ENCODE results near the gene KRTAP22-1. TPM values are rescaled to one million over a fixed set of nuclear protein-coding genes. Genes with fewer than 3 reads are reported as not detected.

Gene KRTAP22-1
- total and polyA plus RNA-seq, 2 experiments from 2014 or later, result not detected

DNA sequence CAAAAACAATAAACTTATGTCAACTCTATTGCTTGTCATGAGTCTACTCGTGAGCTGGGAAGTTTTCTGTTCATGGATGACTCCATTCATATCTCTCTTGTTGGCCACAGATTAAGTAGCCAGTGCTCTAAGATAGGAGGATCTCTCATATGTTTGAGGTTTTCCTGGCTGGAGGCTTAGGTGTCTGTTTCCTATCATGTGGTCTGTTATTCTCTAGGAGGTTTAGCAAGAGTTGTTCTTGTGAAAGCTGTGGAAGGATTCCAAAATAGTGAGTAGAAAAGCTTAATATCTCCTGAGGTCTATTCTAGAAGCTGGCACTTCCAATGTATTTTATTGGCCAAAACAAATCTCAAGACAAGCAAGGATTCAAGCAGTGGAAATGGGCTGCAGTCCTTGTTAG lies 28.3 kb downstream of the KRTAP22-1 start:
- Histone ChIP-seq H3K4me2 (no peak overlapping the region), H2AFZ (no peak overlapping the region), H3K9me2 (ENCODE audit: insufficient read depth) (peaks cover 13% of the 10 kb centered on the region), H3K4me1 (ENCODE audit: insufficient read depth) (no peaks in the 10 kb centered on the region; the same call in 1 of the 2 replicates), H3F3A (replicated peaks; ENCODE audit: low read depth) (no peaks in the 10 kb centered on the region), H3K4me3 (no peak overlapping the region), H3K27ac (ENCODE audit: low read depth) (no peak overlapping the region), H3K79me2 (replicated peaks; ENCODE audit: insufficient read depth) (no peaks in the 10 kb centered on the region), H3K36me3 (ENCODE audit: insufficient read depth) (no peaks in the 10 kb centered on the region), H3K27me3 (ENCODE audit: insufficient read depth) (no peaks in the 10 kb centered on the region), H4K20me1 (replicated peaks; ENCODE audit: insufficient read depth) (no peaks in the 10 kb centered on the region)
- ATAC-seq (no peak), DNase-seq (ENCODE audit: low spot score) (no peak)
- Mint-ChIP-seq H3K27ac (no peak overlapping the region), H3K9me3 (peaks cover 15% of the 10 kb centered on the region), H3K36me3 (ENCODE audit: low read depth) (0 out of 3 replicates have a peak, but pooled peaks cover 5% of the 10 kb centered on the region), H3K4me1 (no peaks in the 10 kb centered on the region; the same call in 2 of the 3 replicates), H3K27me3 (ENCODE audit: insufficient read depth, low read depth, poor library complexity) (peaks cover 2% of the 10 kb centered on the region), H3K4me3 (no peak overlapping the region)
- TF ChIP-seq EZH2 (IDR thresholded peaks at IDR 0.05; ENCODE audit: low read depth, unreplicated experiment) (no peak), STAT1 (IDR thresholded peaks at IDR 0.05; ENCODE audit: unreplicated experiment) (no peak), JUNB (IDR thresholded peaks at IDR 0.05; ENCODE audit: unreplicated experiment) (no peak), ZNF331 (CRISPR knock-in tag; IDR thresholded peaks at IDR 0.05; ENCODE audit: low read depth) (no peak), CREB1 (CRISPR knock-in tag; IDR thresholded peaks at IDR 0.05; ENCODE audit: low read depth) (no peak), EZH2phosphoT487 (IDR thresholded peaks at IDR 0.05; ENCODE audit: unreplicated experiment) (no peak), ZNF114 (CRISPR knock-in tag; IDR thresholded peaks at IDR 0.05) (no peak), NANOG (IDR thresholded peaks at IDR 0.05; ENCODE audit: borderline replicate concordance) (no peak), POLR2AphosphoS5 (IDR thresholded peaks at IDR 0.05; ENCODE audit: low read depth) (no peak)
- TF ChIP-seq, protein P1, sequence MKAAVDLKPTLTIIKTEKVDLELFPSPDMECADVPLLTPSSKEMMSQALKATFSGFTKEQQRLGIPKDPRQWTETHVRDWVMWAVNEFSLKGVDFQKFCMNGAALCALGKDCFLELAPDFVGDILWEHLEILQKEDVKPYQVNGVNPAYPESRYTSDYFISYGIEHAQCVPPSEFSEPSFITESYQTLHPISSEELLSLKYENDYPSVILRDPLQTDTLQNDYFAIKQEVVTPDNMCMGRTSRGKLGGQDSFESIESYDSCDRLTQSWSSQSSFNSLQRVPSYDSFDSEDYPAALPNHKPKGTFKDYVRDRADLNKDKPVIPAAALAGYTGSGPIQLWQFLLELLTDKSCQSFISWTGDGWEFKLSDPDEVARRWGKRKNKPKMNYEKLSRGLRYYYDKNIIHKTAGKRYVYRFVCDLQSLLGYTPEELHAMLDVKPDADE (IDR thresholded peaks at IDR 0.05), result no peak
- TF ChIP-seq, protein P2, sequence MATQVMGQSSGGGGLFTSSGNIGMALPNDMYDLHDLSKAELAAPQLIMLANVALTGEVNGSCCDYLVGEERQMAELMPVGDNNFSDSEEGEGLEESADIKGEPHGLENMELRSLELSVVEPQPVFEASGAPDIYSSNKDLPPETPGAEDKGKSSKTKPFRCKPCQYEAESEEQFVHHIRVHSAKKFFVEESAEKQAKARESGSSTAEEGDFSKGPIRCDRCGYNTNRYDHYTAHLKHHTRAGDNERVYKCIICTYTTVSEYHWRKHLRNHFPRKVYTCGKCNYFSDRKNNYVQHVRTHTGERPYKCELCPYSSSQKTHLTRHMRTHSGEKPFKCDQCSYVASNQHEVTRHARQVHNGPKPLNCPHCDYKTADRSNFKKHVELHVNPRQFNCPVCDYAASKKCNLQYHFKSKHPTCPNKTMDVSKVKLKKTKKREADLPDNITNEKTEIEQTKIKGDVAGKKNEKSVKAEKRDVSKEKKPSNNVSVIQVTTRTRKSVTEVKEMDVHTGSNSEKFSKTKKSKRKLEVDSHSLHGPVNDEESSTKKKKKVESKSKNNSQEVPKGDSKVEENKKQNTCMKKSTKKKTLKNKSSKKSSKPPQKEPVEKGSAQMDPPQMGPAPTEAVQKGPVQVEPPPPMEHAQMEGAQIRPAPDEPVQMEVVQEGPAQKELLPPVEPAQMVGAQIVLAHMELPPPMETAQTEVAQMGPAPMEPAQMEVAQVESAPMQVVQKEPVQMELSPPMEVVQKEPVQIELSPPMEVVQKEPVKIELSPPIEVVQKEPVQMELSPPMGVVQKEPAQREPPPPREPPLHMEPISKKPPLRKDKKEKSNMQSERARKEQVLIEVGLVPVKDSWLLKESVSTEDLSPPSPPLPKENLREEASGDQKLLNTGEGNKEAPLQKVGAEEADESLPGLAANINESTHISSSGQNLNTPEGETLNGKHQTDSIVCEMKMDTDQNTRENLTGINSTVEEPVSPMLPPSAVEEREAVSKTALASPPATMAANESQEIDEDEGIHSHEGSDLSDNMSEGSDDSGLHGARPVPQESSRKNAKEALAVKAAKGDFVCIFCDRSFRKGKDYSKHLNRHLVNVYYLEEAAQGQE (IDR thresholded peaks at IDR 0.05; ENCODE audit: unreplicated experiment), result no peak
- TF ChIP-seq, protein P3, sequence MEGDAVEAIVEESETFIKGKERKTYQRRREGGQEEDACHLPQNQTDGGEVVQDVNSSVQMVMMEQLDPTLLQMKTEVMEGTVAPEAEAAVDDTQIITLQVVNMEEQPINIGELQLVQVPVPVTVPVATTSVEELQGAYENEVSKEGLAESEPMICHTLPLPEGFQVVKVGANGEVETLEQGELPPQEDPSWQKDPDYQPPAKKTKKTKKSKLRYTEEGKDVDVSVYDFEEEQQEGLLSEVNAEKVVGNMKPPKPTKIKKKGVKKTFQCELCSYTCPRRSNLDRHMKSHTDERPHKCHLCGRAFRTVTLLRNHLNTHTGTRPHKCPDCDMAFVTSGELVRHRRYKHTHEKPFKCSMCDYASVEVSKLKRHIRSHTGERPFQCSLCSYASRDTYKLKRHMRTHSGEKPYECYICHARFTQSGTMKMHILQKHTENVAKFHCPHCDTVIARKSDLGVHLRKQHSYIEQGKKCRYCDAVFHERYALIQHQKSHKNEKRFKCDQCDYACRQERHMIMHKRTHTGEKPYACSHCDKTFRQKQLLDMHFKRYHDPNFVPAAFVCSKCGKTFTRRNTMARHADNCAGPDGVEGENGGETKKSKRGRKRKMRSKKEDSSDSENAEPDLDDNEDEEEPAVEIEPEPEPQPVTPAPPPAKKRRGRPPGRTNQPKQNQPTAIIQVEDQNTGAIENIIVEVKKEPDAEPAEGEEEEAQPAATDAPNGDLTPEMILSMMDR (conservative IDR thresholded peaks at IDR 0.05; ENCODE audit: low read depth in 2 of 2), result no peak
- TF ChIP-seq, protein P4, sequence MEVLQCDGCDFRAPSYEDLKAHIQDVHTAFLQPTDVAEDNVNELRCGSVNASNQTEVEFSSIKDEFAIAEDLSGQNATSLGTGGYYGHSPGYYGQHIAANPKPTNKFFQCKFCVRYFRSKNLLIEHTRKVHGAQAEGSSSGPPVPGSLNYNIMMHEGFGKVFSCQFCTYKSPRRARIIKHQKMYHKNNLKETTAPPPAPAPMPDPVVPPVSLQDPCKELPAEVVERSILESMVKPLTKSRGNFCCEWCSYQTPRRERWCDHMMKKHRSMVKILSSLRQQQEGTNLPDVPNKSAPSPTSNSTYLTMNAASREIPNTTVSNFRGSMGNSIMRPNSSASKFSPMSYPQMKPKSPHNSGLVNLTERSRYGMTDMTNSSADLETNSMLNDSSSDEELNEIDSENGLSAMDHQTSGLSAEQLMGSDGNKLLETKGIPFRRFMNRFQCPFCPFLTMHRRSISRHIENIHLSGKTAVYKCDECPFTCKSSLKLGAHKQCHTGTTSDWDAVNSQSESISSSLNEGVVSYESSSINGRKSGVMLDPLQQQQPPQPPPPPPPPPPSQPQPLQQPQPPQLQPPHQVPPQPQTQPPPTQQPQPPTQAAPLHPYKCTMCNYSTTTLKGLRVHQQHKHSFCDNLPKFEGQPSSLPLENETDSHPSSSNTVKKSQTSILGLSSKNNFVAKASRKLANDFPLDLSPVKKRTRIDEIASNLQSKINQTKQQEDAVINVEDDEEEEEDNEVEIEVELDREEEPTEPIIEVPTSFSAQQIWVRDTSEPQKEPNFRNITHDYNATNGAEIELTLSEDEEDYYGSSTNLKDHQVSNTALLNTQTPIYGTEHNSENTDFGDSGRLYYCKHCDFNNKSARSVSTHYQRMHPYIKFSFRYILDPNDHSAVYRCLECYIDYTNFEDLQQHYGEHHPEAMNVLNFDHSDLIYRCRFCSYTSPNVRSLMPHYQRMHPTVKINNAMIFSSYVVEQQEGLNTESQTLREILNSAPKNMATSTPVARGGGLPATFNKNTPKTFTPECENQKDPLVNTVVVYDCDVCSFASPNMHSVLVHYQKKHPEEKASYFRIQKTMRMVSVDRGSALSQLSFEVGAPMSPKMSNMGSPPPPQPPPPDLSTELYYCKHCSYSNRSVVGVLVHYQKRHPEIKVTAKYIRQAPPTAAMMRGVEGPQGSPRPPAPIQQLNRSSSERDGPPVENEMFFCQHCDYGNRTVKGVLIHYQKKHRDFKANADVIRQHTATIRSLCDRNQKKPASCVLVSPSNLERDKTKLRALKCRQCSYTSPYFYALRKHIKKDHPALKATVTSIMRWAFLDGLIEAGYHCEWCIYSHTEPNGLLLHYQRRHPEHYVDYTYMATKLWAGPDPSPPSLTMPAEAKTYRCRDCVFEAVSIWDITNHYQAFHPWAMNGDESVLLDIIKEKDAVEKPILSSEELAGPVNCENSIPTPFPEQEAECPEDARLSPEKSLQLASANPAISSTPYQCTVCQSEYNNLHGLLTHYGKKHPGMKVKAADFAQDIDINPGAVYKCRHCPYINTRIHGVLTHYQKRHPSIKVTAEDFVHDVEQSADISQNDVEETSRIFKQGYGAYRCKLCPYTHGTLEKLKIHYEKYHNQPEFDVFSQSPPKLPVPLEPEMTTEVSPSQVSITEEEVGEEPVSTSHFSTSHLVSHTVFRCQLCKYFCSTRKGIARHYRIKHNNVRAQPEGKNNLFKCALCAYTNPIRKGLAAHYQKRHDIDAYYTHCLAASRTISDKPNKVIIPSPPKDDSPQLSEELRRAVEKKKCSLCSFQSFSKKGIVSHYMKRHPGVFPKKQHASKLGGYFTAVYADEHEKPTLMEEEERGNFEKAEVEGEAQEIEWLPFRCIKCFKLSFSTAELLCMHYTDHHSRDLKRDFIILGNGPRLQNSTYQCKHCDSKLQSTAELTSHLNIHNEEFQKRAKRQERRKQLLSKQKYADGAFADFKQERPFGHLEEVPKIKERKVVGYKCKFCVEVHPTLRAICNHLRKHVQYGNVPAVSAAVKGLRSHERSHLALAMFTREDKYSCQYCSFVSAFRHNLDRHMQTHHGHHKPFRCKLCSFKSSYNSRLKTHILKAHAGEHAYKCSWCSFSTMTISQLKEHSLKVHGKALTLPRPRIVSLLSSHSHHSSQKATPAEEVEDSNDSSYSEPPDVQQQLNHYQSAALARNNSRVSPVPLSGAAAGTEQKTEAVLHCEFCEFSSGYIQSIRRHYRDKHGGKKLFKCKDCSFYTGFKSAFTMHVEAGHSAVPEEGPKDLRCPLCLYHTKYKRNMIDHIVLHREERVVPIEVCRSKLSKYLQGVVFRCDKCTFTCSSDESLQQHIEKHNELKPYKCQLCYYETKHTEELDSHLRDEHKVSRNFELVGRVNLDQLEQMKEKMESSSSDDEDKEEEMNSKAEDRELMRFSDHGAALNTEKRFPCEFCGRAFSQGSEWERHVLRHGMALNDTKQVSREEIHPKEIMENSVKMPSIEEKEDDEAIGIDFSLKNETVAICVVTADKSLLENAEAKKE (CRISPR knock-in tag; IDR thresholded peaks at IDR 0.05), result no peak

All from GM23338 (cell line).